Vagina (tissue), 2 donors: Measurements from ENCODE around the gene P2RY6. TPM values are rescaled to one million over a fixed set of nuclear protein-coding genes. Genes with fewer than 3 reads are reported as not detected.
A peak's percentile ranks its signal among the peaks of the same experiment; 100 is the strongest.
"Not testable (repeated sequence)": the region's sequence is repeated elsewhere in the genome, so short reads cannot be mapped to it uniquely, and the experiment has no call there.

ENCODE experiments used
- DNase-seq, 2 donors: peaks; one replicate each; pipeline ENCODE4 v3.0.0-alpha.2; 2017; ENCODE audit errors: extremely low spot score in 2 of 2
- H3K27ac ChIP-seq: fragments of 200-600 bp; sonication (generic); one replicate; pipeline ENCODE4 v1.5.1; 2019
- H3K27me3 ChIP-seq: fragments of 200-600 bp; sonication (generic); one replicate; pipeline ENCODE4 v1.5.1; 2019
- H3K36me3 ChIP-seq, 2 donors: fragments of 200-600 bp; sonication (generic); one replicate each; pipeline ENCODE4 v1.5.1; 2017 to 2019
- H3K4me1 ChIP-seq: fragments of 200-600 bp; sonication (generic); one replicate; pipeline ENCODE4 v1.5.1; 2019
- H3K4me3 ChIP-seq, 2 donors: fragments of 200-600 bp; sonication (generic); 1 replicate in 1 of 2; 2 replicates in 1 of 2; pipeline ENCODE4 v1.5.1; 2016 to 2019
- H3K9me3 ChIP-seq: fragments of 200-600 bp; sonication (generic); one replicate; pipeline ENCODE4 v1.5.1; 2019
- POLR2A ChIP-seq, 2 donors: fragments of 450-650 bp; IDR thresholded peaks; one replicate each; pipeline ENCODE4 v1.6.1; 2017; ENCODE audit warnings: antibody characterized with exemption in 2 of 2, mild to moderate bottlenecking in 2 of 2, moderate library complexity in 2 of 2
- POLR2AphosphoS5 ChIP-seq, 2 donors: sonication (generic); formaldehyde crosslinking; IDR thresholded peaks; one replicate each; pipeline ENCODE4 v1.9.0; 2017; ENCODE audit warnings: antibody characterized with exemption in 2 of 2, mild to moderate bottlenecking in 2 of 2, low read depth in 1 of 2; ENCODE audit not compliant: insufficient read depth in 1 of 2
- intact Hi-C: fragments of 100-400 bp; cut with DNase I; formaldehyde crosslinking; loops from one replicate; pipeline ENCODE4 v1.15.1; 2023
- total RNA-seq: library from RNA; depleted of rRNA; stranded (reverse); fragments of >200 nt; gene quantifications from one replicate; pipeline ENCODE4 v1.2.3, GENCODE V29; 2016
- TF ChIP-seq, protein P1 (sequence below), 3 experiments: fragments of 450-650 bp in 2 of 3; fragments of 200-600 bp in 1 of 3; sonication (generic) in 1 of 3; IDR thresholded peaks; one replicate each; pipeline ENCODE4 v1.5.1; 2017 to 2019; ENCODE audit warnings: antibody characterized with exemption in 3 of 3, mild to moderate bottlenecking in 2 of 3, moderate library complexity in 2 of 3

P2RY6 gene
- total RNA-seq, 1 donor from 2014 or later, result 2.0 TPM

DNA sequence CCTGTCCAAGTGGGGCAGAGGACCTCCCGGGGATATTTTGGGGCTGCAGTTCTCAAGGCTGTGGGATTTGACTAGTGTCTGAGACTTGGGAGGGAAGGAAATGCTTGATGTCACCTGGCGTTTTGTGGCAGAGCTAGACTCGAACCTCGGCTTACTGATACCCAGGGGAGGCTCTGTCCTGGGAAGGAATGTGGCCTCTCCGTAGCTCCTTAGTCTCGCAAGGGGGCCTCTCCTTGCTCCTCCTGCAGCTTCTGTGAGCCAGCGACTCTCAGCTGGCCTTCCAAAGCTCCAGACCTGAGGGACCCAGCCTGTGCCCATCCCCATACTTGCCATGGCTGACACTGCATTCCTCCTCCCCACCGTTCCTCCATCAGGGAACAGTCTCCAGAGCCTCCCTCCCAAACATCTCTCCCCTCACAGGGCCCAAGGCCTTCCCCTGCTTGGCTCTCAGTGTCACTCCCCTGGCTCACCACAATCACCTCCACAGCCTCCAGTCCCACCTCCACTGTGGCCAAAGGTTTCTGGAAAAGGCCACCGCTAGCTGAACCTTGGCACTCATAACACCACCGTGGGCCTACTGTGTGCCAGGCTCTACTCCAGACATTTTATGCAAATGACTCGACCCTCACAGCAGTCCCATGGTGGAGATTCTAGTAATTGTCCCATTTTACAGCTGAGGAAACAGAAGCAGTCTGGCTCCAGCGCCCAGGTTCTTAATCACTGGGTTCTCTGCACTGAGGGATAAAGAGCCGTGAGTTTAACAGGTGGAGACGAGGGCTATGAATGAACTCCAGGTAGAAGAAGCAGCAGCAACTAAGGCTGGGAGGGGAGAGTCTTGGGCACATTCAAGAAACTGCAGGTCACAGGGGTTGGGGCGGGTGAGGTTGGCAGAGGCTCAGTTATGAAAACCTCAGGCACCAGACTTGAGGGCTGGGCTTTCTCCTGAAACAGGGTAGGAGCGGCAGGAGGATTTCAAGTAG, 42.0 kb upstream of the P2RY6 start:
- intact Hi-C loops, result no loop called here
- Histone ChIP-seq H3K27ac (no peak overlapping the region), H3K4me1 (peaks cover 23% of the 10 kb centered on the region), H3K9me3 (no peaks in the 10 kb centered on the region), H3K36me3 (no peaks in the 10 kb centered on the region), H3K4me3 (no peak overlapping the region), H3K27me3 (no peaks in the 10 kb centered on the region)
- TF ChIP-seq POLR2AphosphoS5 (IDR thresholded peaks at IDR 0.05; ENCODE audit: insufficient read depth in 1 of 2, low read depth in 1 of 2), result no peak
- peak in 1 of 2 donors; percentile 77 for DNase-seq

DNA sequence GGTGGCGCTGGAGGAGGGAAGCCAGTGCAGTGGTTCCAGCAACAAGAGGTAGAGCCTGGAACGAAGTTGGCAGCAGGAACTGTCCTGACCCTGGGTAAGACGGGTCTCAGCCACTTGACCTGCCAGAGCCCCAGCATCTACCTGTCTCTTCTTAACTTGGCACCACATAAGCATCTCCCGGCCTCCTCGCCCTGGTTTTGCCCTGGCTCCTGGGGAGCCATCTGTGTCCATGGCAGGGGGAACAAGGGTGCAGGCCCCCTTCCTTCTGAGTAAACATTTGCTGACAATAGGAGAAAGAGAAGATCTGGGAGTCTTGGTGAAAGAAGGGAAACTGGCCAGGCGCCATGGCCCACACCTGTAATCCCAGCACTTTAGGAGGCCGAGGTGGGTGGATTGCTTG, 41.2 kb upstream of the P2RY6 start:
- Histone ChIP-seq H3K4me3 (no peak overlapping the region), H3K9me3 (no peaks in the 10 kb centered on the region), H3K27ac (no peak overlapping the region), H3K36me3 (no peaks in the 10 kb centered on the region), H3K4me1 (peaks cover 23% of the 10 kb centered on the region), H3K27me3 (no peaks in the 10 kb centered on the region)
- intact Hi-C loops, result no loop called here
- peak in 1 of 2 donors; percentile 77 for DNase-seq
- TF ChIP-seq POLR2A (IDR thresholded peaks at IDR 0.05), result no peak
- TF ChIP-seq, protein P1, sequence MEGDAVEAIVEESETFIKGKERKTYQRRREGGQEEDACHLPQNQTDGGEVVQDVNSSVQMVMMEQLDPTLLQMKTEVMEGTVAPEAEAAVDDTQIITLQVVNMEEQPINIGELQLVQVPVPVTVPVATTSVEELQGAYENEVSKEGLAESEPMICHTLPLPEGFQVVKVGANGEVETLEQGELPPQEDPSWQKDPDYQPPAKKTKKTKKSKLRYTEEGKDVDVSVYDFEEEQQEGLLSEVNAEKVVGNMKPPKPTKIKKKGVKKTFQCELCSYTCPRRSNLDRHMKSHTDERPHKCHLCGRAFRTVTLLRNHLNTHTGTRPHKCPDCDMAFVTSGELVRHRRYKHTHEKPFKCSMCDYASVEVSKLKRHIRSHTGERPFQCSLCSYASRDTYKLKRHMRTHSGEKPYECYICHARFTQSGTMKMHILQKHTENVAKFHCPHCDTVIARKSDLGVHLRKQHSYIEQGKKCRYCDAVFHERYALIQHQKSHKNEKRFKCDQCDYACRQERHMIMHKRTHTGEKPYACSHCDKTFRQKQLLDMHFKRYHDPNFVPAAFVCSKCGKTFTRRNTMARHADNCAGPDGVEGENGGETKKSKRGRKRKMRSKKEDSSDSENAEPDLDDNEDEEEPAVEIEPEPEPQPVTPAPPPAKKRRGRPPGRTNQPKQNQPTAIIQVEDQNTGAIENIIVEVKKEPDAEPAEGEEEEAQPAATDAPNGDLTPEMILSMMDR (IDR thresholded peaks at IDR 0.05), result no peak
- no peak for TF ChIP-seq POLR2AphosphoS5 (IDR thresholded peaks at IDR 0.05; ENCODE audit: insufficient read depth in 1 of 2, low read depth in 1 of 2)

DNA sequence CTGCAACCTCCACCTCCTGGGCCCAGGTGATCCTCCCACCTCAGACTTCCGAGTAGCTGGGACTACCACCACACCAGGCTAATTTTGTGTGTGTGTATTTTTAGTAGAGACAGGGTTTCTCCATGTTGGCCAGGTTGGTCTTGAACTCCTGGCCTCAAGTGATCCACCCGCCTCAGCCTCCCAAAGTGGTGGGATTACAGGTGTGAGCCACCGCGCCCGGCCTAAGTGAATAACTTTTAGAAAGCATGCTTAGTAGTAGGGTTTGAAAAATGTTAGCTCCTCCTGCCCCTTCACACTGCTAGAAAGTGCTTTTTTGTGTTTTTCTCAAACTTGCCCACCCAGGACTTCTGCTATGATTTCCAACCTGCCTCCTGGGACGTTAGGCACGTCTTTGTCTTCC, 39.7 kb upstream of the P2RY6 start:
- DNase-seq, H3K9me3 ChIP-seq, H3K27me3 ChIP-seq, intact Hi-C loops, H3K27ac ChIP-seq, H3K4me3 ChIP-seq, H3K36me3 ChIP-seq: not testable (repeated sequence)
- H3K4me1 ChIP-seq, result peaks cover 23% of the 10 kb centered on the region

DNA sequence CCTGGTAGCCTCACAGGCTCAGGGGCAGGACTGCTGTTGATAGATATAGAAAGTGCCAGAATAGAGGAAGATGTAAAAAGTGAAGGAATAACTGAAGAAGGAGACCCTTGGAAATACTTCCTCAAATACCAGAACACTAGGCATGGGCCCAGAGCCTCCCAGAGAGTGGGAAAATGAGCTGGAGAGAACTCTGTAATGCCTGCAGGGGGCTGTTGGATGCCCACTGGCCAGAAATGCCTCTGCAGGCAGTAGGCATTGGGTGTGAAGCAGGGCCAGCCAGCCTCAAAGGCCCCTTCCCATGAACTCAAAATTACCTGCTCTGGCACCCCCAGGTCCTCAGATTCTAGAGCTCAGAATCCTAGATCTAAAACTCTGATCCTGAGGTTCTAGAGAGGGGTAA, 38.9 kb upstream of the P2RY6 start:
- DNase-seq, result peak in 1 of 2 donors; percentile 19
- no peaks in the 10 kb centered on the region for H3K27me3 ChIP-seq
- intact Hi-C loops, result no loop called here
- H3K4me3 ChIP-seq, result no peak overlapping the region
- H3K9me3 ChIP-seq, result no peaks in the 10 kb centered on the region
- TF ChIP-seq POLR2AphosphoS5 (IDR thresholded peaks at IDR 0.05; ENCODE audit: insufficient read depth in 1 of 2, low read depth in 1 of 2), result no peak
- TF ChIP-seq POLR2A (IDR thresholded peaks at IDR 0.05), result no peak
- TF ChIP-seq, protein P1 (IDR thresholded peaks at IDR 0.05), result no peak
- no peak overlapping the region for H3K27ac ChIP-seq
- H3K36me3 ChIP-seq, result no peaks in the 10 kb centered on the region
- peaks cover 19% of the 10 kb centered on the region for H3K4me1 ChIP-seq

DNA sequence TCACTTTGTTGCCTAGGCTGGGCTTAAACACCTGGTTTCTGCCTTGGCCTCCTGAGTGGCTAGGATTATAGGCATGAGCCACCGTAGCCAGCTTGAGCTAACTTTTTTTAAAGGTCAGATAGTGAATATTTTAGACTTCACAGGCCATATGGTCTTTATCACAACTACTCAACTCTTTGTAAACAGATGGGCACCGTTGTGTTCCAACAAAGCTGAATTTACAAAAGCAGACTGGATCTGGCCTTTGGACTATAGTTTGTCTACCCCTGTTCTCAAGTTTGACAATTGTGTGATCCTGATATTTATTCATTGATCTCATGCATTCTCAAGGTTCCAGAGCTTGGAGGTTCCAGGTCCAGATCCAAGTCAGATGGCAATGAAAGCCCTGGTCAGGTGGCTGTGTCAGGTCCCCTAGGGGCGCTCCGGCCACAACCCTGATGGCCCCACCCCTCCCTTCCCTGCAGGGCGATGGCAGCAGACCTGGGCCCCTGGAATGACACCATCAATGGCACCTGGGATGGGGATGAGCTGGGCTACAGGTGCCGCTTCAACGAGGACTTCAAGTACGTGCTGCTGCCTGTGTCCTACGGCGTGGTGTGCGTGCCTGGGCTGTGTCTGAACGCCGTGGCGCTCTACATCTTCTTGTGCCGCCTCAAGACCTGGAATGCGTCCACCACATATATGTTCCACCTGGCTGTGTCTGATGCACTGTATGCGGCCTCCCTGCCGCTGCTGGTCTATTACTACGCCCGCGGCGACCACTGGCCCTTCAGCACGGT, 38.3 kb upstream of the P2RY6 start:
- TF ChIP-seq POLR2A (IDR thresholded peaks at IDR 0.05) (no peak), POLR2AphosphoS5 (IDR thresholded peaks at IDR 0.05; ENCODE audit: insufficient read depth in 1 of 2, low read depth in 1 of 2) (no peak)
- TF ChIP-seq, protein P1 (IDR thresholded peaks at IDR 0.05), result no peak
- intact Hi-C loops, result no loop called here
- H3K36me3 ChIP-seq, result no peaks in the 10 kb centered on the region
- peaks cover 12% of the 10 kb centered on the region for H3K4me1 ChIP-seq
- H3K9me3 ChIP-seq, result no peaks in the 10 kb centered on the region
- no peak overlapping the region for H3K27ac ChIP-seq
- H3K4me3 ChIP-seq, result no peak overlapping the region
- DNase-seq, result no peak
- H3K27me3 ChIP-seq, result no peaks in the 10 kb centered on the region
